H9 (cell line): ENCODE data around the gene MCRIP2. TPM values are rescaled to one million over a fixed set of nuclear protein-coding genes. Genes with fewer than 3 reads are reported as not detected.

ENCODE experiments used
- DNase-seq: peaks from one replicate; pipeline ENCODE4 v3.0.0-alpha.2; 2017
- H2AFZ ChIP-seq: one replicate; pipeline ENCODE4 v1.6.1; 2013; ENCODE audit warnings: mild to moderate bottlenecking, low read length, control low read depth, moderate library complexity
- H2AK5ac ChIP-seq: 2 replicates; pipeline ENCODE4 v1.6.1; 2013; ENCODE audit warnings: low read length, control low read depth, mixed read lengths; ENCODE audit not compliant: insufficient read length
- H2BK120ac ChIP-seq: one replicate; pipeline ENCODE4 v1.6.1; 2013; ENCODE audit warnings: low read depth, mild to moderate bottlenecking, low read length, control low read depth, inconsistent platforms; ENCODE audit not compliant: poor library complexity, severe bottlenecking
- H2BK12ac ChIP-seq: 2 replicates; pipeline ENCODE4 v1.6.1; 2013; ENCODE audit warnings: low read length, control low read depth, mixed read lengths, low read depth; ENCODE audit not compliant: insufficient read length
- H2BK15ac ChIP-seq: 2 replicates; pipeline ENCODE4 v1.6.1; 2013; ENCODE audit warnings: low read depth, low read length, control low read depth
- H2BK20ac ChIP-seq: one replicate; pipeline ENCODE4 v1.6.1; 2013; ENCODE audit warnings: low read depth, mild to moderate bottlenecking, low read length, control low read depth, inconsistent platforms; ENCODE audit not compliant: poor library complexity, severe bottlenecking
- H2BK5ac ChIP-seq: 2 replicates; pipeline ENCODE4 v1.6.1; 2013; ENCODE audit warnings: low read length, control low read depth, mixed read lengths; ENCODE audit not compliant: insufficient read length
- H3K14ac ChIP-seq: 2 replicates; pipeline ENCODE4 v1.6.1; 2013; ENCODE audit warnings: low read length, control low read depth; ENCODE audit not compliant: insufficient read depth
- H3K18ac ChIP-seq: 2 replicates; pipeline ENCODE4 v1.6.1; 2013; ENCODE audit warnings: low read depth, mild to moderate bottlenecking, mixed read lengths, low read length, control low read depth; ENCODE audit not compliant: insufficient read length
- H3K23ac ChIP-seq: 2 replicates; pipeline ENCODE4 v1.6.1; 2013; ENCODE audit warnings: low read length, control low read depth, mixed read lengths, low read depth; ENCODE audit not compliant: insufficient read length
- H3K23me2 ChIP-seq: 2 replicates; pipeline ENCODE4 v1.6.1; 2013; ENCODE audit warnings: low read depth, mild to moderate bottlenecking, mixed read lengths, low read length, control low read depth; ENCODE audit not compliant: insufficient read length, poor library complexity, severe bottlenecking
- H3K27ac ChIP-seq: 2 replicates; pipeline ENCODE4 v1.5.1; 2013; ENCODE audit warnings: low read length, control low read depth, mixed read lengths, low read depth; ENCODE audit not compliant: insufficient read length
- H3K27me3 ChIP-seq: 2 replicates; pipeline ENCODE4 v1.6.1; 2013; ENCODE audit warnings: low read length, control low read depth, inconsistent platforms; ENCODE audit not compliant: insufficient read depth
- H3K4ac ChIP-seq: 2 replicates; pipeline ENCODE4 v1.6.1; 2013; ENCODE audit warnings: low read depth, mild to moderate bottlenecking, control low read depth, inconsistent platforms, low read length, moderate library complexity
- H3K4me1 ChIP-seq: 2 replicates; pipeline ENCODE4 v1.6.1; 2013; ENCODE audit warnings: low read length, control low read depth, inconsistent platforms; ENCODE audit not compliant: insufficient read depth
- H3K4me2 ChIP-seq: 2 replicates; pipeline ENCODE4 v1.6.1; 2013; ENCODE audit warnings: low read length, control low read depth, mixed read lengths; ENCODE audit not compliant: insufficient read length, insufficient read depth
- H3K56ac ChIP-seq: 2 replicates; pipeline ENCODE4 v1.6.1; 2013; ENCODE audit warnings: low read depth, mild to moderate bottlenecking, mixed read lengths, low read length, control low read depth; ENCODE audit not compliant: insufficient read length
- H3K79me1 ChIP-seq: 2 replicates; pipeline ENCODE4 v1.6.1; 2013; ENCODE audit warnings: low read depth, mild to moderate bottlenecking, moderate library complexity, low read length, control low read depth, inconsistent platforms; ENCODE audit not compliant: insufficient read depth, poor library complexity, severe bottlenecking
- H3K79me2 ChIP-seq: 2 replicates; pipeline ENCODE4 v1.6.1; 2013; ENCODE audit warnings: low read length, control low read depth, inconsistent platforms; ENCODE audit not compliant: insufficient read depth
- H3K9ac ChIP-seq: 2 replicates; pipeline ENCODE4 v1.6.1; 2013; ENCODE audit warnings: low read length, control low read depth, mixed read lengths; ENCODE audit not compliant: insufficient read length; ENCODE audit errors: extremely low read depth
- H3K9me3 ChIP-seq: one replicate; pipeline ENCODE4 v1.6.1; 2013; ENCODE audit warnings: low read depth, low read length, inconsistent platforms; ENCODE audit not compliant: control insufficient read depth
- H3T11ph ChIP-seq: one replicate; pipeline ENCODE4 v1.6.1; 2013; ENCODE audit warnings: mild to moderate bottlenecking, low read length, control low read depth, inconsistent platforms
- H4K20me1 ChIP-seq: one replicate; pipeline ENCODE4 v1.6.1; 2013; ENCODE audit not compliant: control insufficient read depth, insufficient read length, insufficient read depth
- H4K5ac ChIP-seq: 2 replicates; pipeline ENCODE4 v1.6.1; 2013; ENCODE audit warnings: low read depth, mild to moderate bottlenecking, mixed read lengths, low read length, control low read depth; ENCODE audit not compliant: insufficient read length
- H4K8ac ChIP-seq: replicated peaks from 2 replicates; pipeline ENCODE4 v1.6.1; 2013; ENCODE audit warnings: low read length, control low read depth, mixed read lengths, low read depth; ENCODE audit not compliant: insufficient read length
- H4K91ac ChIP-seq: 2 replicates; pipeline ENCODE4 v1.6.1; 2013; ENCODE audit warnings: low read depth, mild to moderate bottlenecking, moderate library complexity, mixed read lengths, low read length, control low read depth; ENCODE audit not compliant: insufficient read length
- H3K27ac Mint-ChIP-seq, 3 experiments: 2 replicates in 2 of 3; 3 replicates in 1 of 3; pipeline ENCODE4 v1.8.0; 2020 to 2021; ENCODE audit warnings: mixed read lengths in 3 of 3, mild to moderate bottlenecking in 1 of 3, moderate library complexity in 1 of 3
- H3K27me3 Mint-ChIP-seq: 2 replicates; pipeline ENCODE4 v1.8.0; 2021; ENCODE audit warnings: low read depth, mild to moderate bottlenecking, moderate library complexity, mixed read lengths
- H3K36me3 Mint-ChIP-seq, 3 experiments: 2 replicates in 2 of 3; 3 replicates in 1 of 3; pipeline ENCODE4 v1.8.0; 2020 to 2021; ENCODE audit warnings: low read depth in 3 of 3, mixed read lengths in 3 of 3; ENCODE audit not compliant: insufficient read depth in 1 of 3
- H3K4me1 Mint-ChIP-seq, 2 experiments: 2 replicates each; pipeline ENCODE4 v1.8.0; 2020; ENCODE audit warnings: mixed read lengths in 2 of 2
- H3K4me3 Mint-ChIP-seq, 2 experiments: 2 replicates in 1 of 2; 3 replicates in 1 of 2; pipeline ENCODE4 v1.8.0; 2020 to 2021; ENCODE audit warnings: mild to moderate bottlenecking in 2 of 2, mixed read lengths in 2 of 2, moderate library complexity in 1 of 2
- H3K9me3 Mint-ChIP-seq, 2 experiments: 2 replicates in 1 of 2; 3 replicates in 1 of 2; pipeline ENCODE4 v1.8.0; 2020; ENCODE audit warnings: mild to moderate bottlenecking in 2 of 2, mixed read lengths in 2 of 2, moderate library complexity in 1 of 2
- WGBS: extraction: QIAGEN DNeasy Blood & Tissue Kit; methylation state at CpG from one replicate; pipeline ENCODE4 v1.1.7; 2013; ENCODE audit warnings: missing lambda C conversion rate, low lambda C conversion rate, mixed read lengths; ENCODE audit not compliant: insufficient read length; ENCODE audit errors: extremely low coverage; 5-methylcytosine and 5-hydroxymethylcytosine counted together
- total RNA-seq: library from RNA; stranded (reverse); gene quantifications from 2 replicates; pipeline ENCODE4 v1.2.1, GENCODE V29; 2021
- TF ChIP-seq, protein P1 (sequence below): fragments of 200-600 bp; sonication (generic); conservative IDR thresholded peaks from 3 replicates; pipeline ENCODE4 v1.8.0; 2021; ENCODE audit warnings: antibody characterized with exemption, mild to moderate bottlenecking

MCRIP2 gene
- total RNA-seq, 1 experiment from 2014 or later: 52.5 TPM

DNA sequence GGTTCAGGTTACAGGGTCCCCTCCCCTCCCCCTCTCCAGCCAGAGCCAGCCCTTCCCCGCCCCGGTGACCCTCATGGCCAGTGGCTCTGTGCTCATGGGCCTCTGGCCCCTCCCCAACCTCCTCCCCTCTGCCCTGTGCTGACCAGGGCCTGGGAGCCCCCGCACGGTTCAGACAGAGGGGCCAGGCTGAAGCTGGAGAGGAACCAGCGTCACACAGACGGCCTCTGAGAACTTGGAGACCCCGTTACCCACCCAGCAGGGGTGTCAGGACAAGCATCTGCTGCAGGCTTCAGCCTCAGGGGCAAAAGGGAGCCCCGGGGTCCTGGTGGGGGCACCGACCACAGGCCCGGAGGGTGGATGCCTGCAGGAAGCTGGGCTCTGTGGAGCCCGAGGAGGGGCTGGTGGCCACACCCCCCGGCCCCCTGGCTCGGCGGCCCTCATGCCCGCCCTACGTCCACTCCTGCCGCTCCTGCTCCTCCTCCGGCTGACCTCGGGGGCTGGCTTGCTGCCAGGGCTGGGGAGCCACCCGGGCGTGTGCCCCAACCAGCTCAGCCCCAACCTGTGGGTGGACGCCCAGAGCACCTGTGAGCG lies 10.7 kb upstream of the MCRIP2 start, which contains the start of gene WFIKKN1:
Gene WFIKKN1 (plus strand): TSS at position 171 of the 591 bp plus-strand sequence. CDS start 269 bp downstream, at position 440.
- Histone ChIP-seq H3K18ac (peak within 1 kb of the TSS; percentile 67), H3K9me3 (no peaks in the 10 kb centered on the region), H3T11ph (no peak within 1 kb of the TSS), H3K23ac (no peak within 1 kb of the TSS), H3K56ac (no peak within 1 kb of the TSS), H3K4me1 (no peaks in the 10 kb centered on the region; the same call in 1 of the 2 replicates), H2BK15ac (no peak within 1 kb of the TSS), H3K4me2 (peak within 1 kb of the TSS; percentile 16), H2BK120ac (no peak within 1 kb of the TSS), H2AK5ac (no peak within 1 kb of the TSS), H3K79me2 (peaks cover 2% of the 10 kb centered on the region; the same call in 1 of the 2 replicates), H3K4ac (no peak within 1 kb of the TSS), H4K91ac (no peak within 1 kb of the TSS), H4K8ac (no peak within 1 kb of the TSS), H4K20me1 (no peaks in the 10 kb centered on the region), H3K23me2 (peaks cover 12% of the 10 kb centered on the region), H3K14ac (peak within 1 kb of the TSS; percentile 71), H2BK5ac (no peak within 1 kb of the TSS), H3K79me1 (no peaks in the 10 kb centered on the region), H3K27ac (no peak within 1 kb of the TSS), H3K9ac (no peak within 1 kb of the TSS), H2AFZ (no peak within 1 kb of the TSS), H3K27me3 (no peaks in the 10 kb centered on the region), H2BK20ac (no peak within 1 kb of the TSS), H2BK12ac (no peak within 1 kb of the TSS), H4K5ac (no peak within 1 kb of the TSS)
- Mint-ChIP-seq H3K9me3 (no peaks in the 10 kb centered on the region), H3K36me3 (peaks cover 0 to 12% (median 0%) of the 10 kb centered on the region in 3 experiments; a peak in 4 of 7 replicates), H3K27ac (peak within 1 kb of the TSS; percentile 57 to 83 (median 67); a peak in 3 of 7 replicates), H3K27me3 (no peaks in the 10 kb centered on the region), H3K4me1 (peaks cover 6 to 30% of the 10 kb centered on the region in 2 experiments; a peak in 3 of 4 replicates), H3K4me3 (peak within 1 kb of the TSS; percentile 47 to 70)
- WGBS: no CpG with 5 or more reads among the region's 23 CpGs
- TF ChIP-seq, protein P1, sequence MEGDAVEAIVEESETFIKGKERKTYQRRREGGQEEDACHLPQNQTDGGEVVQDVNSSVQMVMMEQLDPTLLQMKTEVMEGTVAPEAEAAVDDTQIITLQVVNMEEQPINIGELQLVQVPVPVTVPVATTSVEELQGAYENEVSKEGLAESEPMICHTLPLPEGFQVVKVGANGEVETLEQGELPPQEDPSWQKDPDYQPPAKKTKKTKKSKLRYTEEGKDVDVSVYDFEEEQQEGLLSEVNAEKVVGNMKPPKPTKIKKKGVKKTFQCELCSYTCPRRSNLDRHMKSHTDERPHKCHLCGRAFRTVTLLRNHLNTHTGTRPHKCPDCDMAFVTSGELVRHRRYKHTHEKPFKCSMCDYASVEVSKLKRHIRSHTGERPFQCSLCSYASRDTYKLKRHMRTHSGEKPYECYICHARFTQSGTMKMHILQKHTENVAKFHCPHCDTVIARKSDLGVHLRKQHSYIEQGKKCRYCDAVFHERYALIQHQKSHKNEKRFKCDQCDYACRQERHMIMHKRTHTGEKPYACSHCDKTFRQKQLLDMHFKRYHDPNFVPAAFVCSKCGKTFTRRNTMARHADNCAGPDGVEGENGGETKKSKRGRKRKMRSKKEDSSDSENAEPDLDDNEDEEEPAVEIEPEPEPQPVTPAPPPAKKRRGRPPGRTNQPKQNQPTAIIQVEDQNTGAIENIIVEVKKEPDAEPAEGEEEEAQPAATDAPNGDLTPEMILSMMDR: no peak
- peak; percentile 92 for DNase-seq
